RWPE1 (cell line): ENCODE data around the gene KMT2C.

ENCODE experiments used
- CTCF ChIA-PET: fragments of 350-600 bp; sonication (Branson Sonifier 250); formaldehyde crosslinking; extraction: SDS; loops from one replicate; lab custom pipeline; 2021; lab: Yijun Ruan, JAX
- POLR2A ChIA-PET: fragments of 400-600 bp; formaldehyde crosslinking; extraction: SDS; loops from one replicate; lab custom pipeline; 2020; ENCODE audit warnings: antibody characterized with exemption; ENCODE audit not compliant: low non-redundant PET; lab: Yijun Ruan, JAX
- DNase-seq: peaks from one replicate; pipeline ENCODE4 v3.0.0; 2012; ENCODE audit warnings: low spot score
- H3K27ac ChIP-seq: fragments of 450-650 bp; 2 replicates; pipeline ENCODE4 v1.5.1; 2017
- CTCF ChIP-seq: fragments of 450-650 bp; conservative IDR thresholded peaks from 2 replicates; pipeline ENCODE4 v1.5.1; 2017; ENCODE audit warnings: low read depth, mild to moderate bottlenecking

Gene KMT2C

GRCh38 chr7:152180587-152180986 is 255.2 kb downstream of the KMT2C start:
- no peak for TF ChIP-seq CTCF
- no peak for DNase-seq
- POLR2A ChIA-PET = no interaction called here
- no peak overlapping the region for H3K27ac ChIP-seq
- CTCF ChIA-PET = no interaction called here

- TF ChIP-seq CTCF = no peak
- ChIA-PET POLR2A (no interaction called here), CTCF (no interaction called here)
- no peak for DNase-seq
- H3K27ac ChIP-seq = no peak overlapping the region
These were observed 255.8 kb downstream of the KMT2C start for GRCh38 chr7:152180048-152180447.

- no peak overlapping the region for H3K27ac ChIP-seq
- POLR2A ChIA-PET = no interaction called here
- TF ChIP-seq CTCF = no peak
- no peak for DNase-seq
- CTCF ChIA-PET = no interaction called here
These were observed 257.3 kb downstream of the KMT2C start for GRCh38 chr7:152178405-152179058.

- TF ChIP-seq CTCF = no peak
- CTCF ChIA-PET = interaction anchor here (0.6 kb wide), 1 partner anchor 9 kb away, joined by 3 read pairs; no protein-coding TSS in a partner anchor
- H3K27ac ChIP-seq = no peak overlapping the region
- DNase-seq = no peak
- POLR2A ChIA-PET = no interaction called here
These were observed 258.0 kb downstream of the KMT2C start for GRCh38 chr7:152177681-152178404.

- H3K27ac ChIP-seq = no peak overlapping the region
- ChIA-PET POLR2A (no interaction called here), CTCF (no interaction called here)
- no peak for DNase-seq
- no peak for TF ChIP-seq CTCF
These were observed 259.0 kb downstream of the KMT2C start for GRCh38 chr7:152176797-152177196.

GRCh38 chr7:152173372-152174070 is 262.3 kb downstream of the KMT2C start:
- DNase-seq = no peak
- TF ChIP-seq CTCF = no peak
- no peak overlapping the region for H3K27ac ChIP-seq
- ChIA-PET POLR2A (no interaction called here), CTCF (no interaction called here)
